Gastroesophageal sphincter (tissue), 3 donors: Measurements from ENCODE around the gene PCSK5.

Source experiments
- POLR2A ChIP-seq, 2 donors: fragments of 450-650 bp; IDR thresholded peaks; one replicate each; pipeline ENCODE4 v1.6.1; 2017; ENCODE audit warnings: antibody characterized with exemption in 2 of 2, mild to moderate bottlenecking in 2 of 2, moderate library complexity in 1 of 2
- TF ChIP-seq, protein P1 (sequence below), 4 experiments: fragments of 200-600 bp in 2 of 4; fragments of 450-650 bp in 2 of 4; sonication (generic) in 1 of 4; IDR thresholded peaks; one replicate each; pipeline ENCODE4 v1.5.1; 2017 to 2019; ENCODE audit warnings: antibody characterized with exemption in 4 of 4, mild to moderate bottlenecking in 2 of 4, moderate library complexity in 2 of 4

DNA sequence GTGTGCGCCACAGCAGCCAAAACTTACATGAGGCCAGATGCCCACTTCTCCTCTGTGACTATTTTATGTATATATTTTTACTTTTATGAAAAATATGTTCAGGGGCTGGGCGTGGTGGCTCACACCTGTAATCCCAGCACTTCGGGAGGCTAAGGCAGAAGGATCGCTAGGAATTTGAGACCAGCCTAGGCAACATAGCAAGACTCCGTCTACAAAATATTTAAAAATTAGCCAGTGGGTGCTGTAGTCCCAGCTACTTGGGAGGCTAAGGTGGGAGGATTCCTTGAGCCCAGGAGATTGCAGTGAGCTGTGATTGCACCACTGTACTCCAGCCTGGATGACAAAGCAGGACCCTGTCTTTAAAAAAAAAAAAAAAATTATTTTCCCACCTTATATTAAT lies 420.5 kb downstream of the PCSK5 start:
- TF ChIP-seq, protein P1, sequence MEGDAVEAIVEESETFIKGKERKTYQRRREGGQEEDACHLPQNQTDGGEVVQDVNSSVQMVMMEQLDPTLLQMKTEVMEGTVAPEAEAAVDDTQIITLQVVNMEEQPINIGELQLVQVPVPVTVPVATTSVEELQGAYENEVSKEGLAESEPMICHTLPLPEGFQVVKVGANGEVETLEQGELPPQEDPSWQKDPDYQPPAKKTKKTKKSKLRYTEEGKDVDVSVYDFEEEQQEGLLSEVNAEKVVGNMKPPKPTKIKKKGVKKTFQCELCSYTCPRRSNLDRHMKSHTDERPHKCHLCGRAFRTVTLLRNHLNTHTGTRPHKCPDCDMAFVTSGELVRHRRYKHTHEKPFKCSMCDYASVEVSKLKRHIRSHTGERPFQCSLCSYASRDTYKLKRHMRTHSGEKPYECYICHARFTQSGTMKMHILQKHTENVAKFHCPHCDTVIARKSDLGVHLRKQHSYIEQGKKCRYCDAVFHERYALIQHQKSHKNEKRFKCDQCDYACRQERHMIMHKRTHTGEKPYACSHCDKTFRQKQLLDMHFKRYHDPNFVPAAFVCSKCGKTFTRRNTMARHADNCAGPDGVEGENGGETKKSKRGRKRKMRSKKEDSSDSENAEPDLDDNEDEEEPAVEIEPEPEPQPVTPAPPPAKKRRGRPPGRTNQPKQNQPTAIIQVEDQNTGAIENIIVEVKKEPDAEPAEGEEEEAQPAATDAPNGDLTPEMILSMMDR (IDR thresholded peaks at IDR 0.05) = no peak
- TF ChIP-seq POLR2A (IDR thresholded peaks at IDR 0.05) = no peak
